ENCODE measurements around the gene TEX30. TPM values are rescaled to one million over a fixed set of nuclear protein-coding genes. Genes with fewer than 3 reads are reported as not detected.

The TEX30 gene
- polyA plus RNA-seq, 2 of the 4 experiments (the other 2 are of a cell fraction): 12.9 to 21.3 TPM

GRCh38 chr13:102751886-102752285 is 21.7 kb downstream of the TEX30 start:
- DNase-seq (ENCODE audit: low read depth in 1 of 2, low spot score in 1 of 2) (no peak), ATAC-seq (no peak), FAIRE-seq (no peak)
- H3K4me1 ChIP-seq: no peaks in the 10 kb centered on the region
- no peaks in the 10 kb centered on the region for H3K9me3 ChIP-seq
- WGBS (ENCODE audit: missing lambda C conversion rate): 31% methylated on average over 3 of the region's 3 CpGs
- H3K4me2 ChIP-seq: no peak overlapping the region
- H3K4me3 ChIP-seq: no peak overlapping the region
- H3K27ac ChIP-seq: no peak overlapping the region
- CTCF ChIA-PET: interaction anchor here (0.8 kb wide), 1 partner anchor 93 kb away, joined by 3 read pairs; no protein-coding TSS in a partner anchor
- no peak for TF ChIP-seq EP300 (IDR thresholded peaks at IDR 0.05)
- TF ChIP-seq, protein P1, sequence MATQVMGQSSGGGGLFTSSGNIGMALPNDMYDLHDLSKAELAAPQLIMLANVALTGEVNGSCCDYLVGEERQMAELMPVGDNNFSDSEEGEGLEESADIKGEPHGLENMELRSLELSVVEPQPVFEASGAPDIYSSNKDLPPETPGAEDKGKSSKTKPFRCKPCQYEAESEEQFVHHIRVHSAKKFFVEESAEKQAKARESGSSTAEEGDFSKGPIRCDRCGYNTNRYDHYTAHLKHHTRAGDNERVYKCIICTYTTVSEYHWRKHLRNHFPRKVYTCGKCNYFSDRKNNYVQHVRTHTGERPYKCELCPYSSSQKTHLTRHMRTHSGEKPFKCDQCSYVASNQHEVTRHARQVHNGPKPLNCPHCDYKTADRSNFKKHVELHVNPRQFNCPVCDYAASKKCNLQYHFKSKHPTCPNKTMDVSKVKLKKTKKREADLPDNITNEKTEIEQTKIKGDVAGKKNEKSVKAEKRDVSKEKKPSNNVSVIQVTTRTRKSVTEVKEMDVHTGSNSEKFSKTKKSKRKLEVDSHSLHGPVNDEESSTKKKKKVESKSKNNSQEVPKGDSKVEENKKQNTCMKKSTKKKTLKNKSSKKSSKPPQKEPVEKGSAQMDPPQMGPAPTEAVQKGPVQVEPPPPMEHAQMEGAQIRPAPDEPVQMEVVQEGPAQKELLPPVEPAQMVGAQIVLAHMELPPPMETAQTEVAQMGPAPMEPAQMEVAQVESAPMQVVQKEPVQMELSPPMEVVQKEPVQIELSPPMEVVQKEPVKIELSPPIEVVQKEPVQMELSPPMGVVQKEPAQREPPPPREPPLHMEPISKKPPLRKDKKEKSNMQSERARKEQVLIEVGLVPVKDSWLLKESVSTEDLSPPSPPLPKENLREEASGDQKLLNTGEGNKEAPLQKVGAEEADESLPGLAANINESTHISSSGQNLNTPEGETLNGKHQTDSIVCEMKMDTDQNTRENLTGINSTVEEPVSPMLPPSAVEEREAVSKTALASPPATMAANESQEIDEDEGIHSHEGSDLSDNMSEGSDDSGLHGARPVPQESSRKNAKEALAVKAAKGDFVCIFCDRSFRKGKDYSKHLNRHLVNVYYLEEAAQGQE (IDR thresholded peaks at IDR 0.05): no peak
- no peak for TF ChIP-seq HDAC2 (IDR thresholded peaks at IDR 0.05)
- no peak for TF ChIP-seq CHD4 (IDR thresholded peaks at IDR 0.05; ENCODE audit: borderline replicate concordance)
- no peak for TF ChIP-seq MYC (IDR thresholded peaks at IDR 0.05; ENCODE audit: borderline replicate concordance, low read length)
- TF ChIP-seq RAD21 (conservative IDR thresholded peaks at IDR 0.05 in 1 of 2, IDR thresholded peaks at IDR 0.05 in 1 of 2): no peak
- TF ChIP-seq TFCP2L1 (CRISPR knock-in tag; IDR thresholded peaks at IDR 0.05): no peak
- no peak for TF ChIP-seq GATA3 (IDR thresholded peaks at IDR 0.05; ENCODE audit: borderline replicate concordance)
- no peak for TF ChIP-seq RCOR1 (IDR thresholded peaks at IDR 0.05; ENCODE audit: low read depth, low read length)
- TF ChIP-seq HES2 (IDR thresholded peaks at IDR 0.05): no peak
- TF ChIP-seq NR3C1 (IDR thresholded peaks at IDR 0.05): no peak
- TF ChIP-seq RARB (CRISPR knock-in tag; IDR thresholded peaks at IDR 0.05): no peak
- no peak for TF ChIP-seq POLR2AphosphoS2 (conservative IDR thresholded peaks at IDR 0.05; ENCODE audit: low read length)
- TF ChIP-seq NPAS2 (CRISPR knock-in tag; IDR thresholded peaks at IDR 0.05; ENCODE audit: borderline replicate concordance): no peak
- TF ChIP-seq, protein P2, sequence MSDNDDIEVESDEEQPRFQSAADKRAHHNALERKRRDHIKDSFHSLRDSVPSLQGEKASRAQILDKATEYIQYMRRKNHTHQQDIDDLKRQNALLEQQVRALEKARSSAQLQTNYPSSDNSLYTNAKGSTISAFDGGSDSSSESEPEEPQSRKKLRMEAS (IDR thresholded peaks at IDR 0.05): no peak
- TF ChIP-seq ZNF302 (CRISPR knock-in tag; IDR thresholded peaks at IDR 0.05): no peak
- TF ChIP-seq ESRRA (IDR thresholded peaks at IDR 0.05; ENCODE audit: borderline replicate concordance, low read length): no peak
- POLR2A ChIA-PET: no interaction called here

- ChIA-PET POLR2A (no interaction called here), CTCF (no interaction called here)
- no peak for FAIRE-seq
- no peak for DNase-seq (ENCODE audit: low read depth in 1 of 2, low spot score in 1 of 2)
- H3K27ac ChIP-seq: no peak overlapping the region
- no peaks in the 10 kb centered on the region for H3K4me1 ChIP-seq
- TF ChIP-seq HDAC2 (IDR thresholded peaks at IDR 0.05) (no peak), NPAS2 (CRISPR knock-in tag; IDR thresholded peaks at IDR 0.05; ENCODE audit: borderline replicate concordance) (no peak), FOSL2 (IDR thresholded peaks at IDR 0.05) (no peak), FOSL2 (CRISPR knock-in tag; IDR thresholded peaks at IDR 0.05) (no peak), TFCP2L1 (CRISPR knock-in tag; IDR thresholded peaks at IDR 0.05) (no peak), POLR2A (IDR thresholded peaks at IDR 0.05; ENCODE audit: low read length) (no peak), POLR2AphosphoS2 (conservative IDR thresholded peaks at IDR 0.05; ENCODE audit: low read length) (no peak), NFE2L2 (conservative IDR thresholded peaks at IDR 0.05; ENCODE audit: low read length) (no peak), ZSCAN20 (CRISPR knock-in tag; IDR thresholded peaks at IDR 0.05) (no peak), HOXB13 (CRISPR knock-in tag; IDR thresholded peaks at IDR 0.05; ENCODE audit: low read depth) (no peak), CHD4 (IDR thresholded peaks at IDR 0.05; ENCODE audit: borderline replicate concordance) (no peak), E2F6 (IDR thresholded peaks at IDR 0.05; ENCODE audit: borderline replicate concordance, low read depth) (no peak), NR3C1 (IDR thresholded peaks at IDR 0.05) (no peak), EHF (CRISPR knock-in tag; IDR thresholded peaks at IDR 0.05) (no peak), ESRRA (IDR thresholded peaks at IDR 0.05; ENCODE audit: borderline replicate concordance, low read length) (no peak), HOXB5 (CRISPR knock-in tag; IDR thresholded peaks at IDR 0.05) (no peak), RCOR1 (IDR thresholded peaks at IDR 0.05; ENCODE audit: low read depth, low read length) (no peak)
- TF ChIP-seq, protein P2 (IDR thresholded peaks at IDR 0.05): no peak
- H3K4me2 ChIP-seq: no peak overlapping the region
- ATAC-seq: no peak
- no peak overlapping the region for H3K4me3 ChIP-seq
- H3K9me3 ChIP-seq: peaks cover 11% of the 10 kb centered on the region; the same call in 2 of the 3 replicates
Measured at GRCh38 chr13:102742506-102742905, 31.1 kb downstream of the TEX30 start.

Measured in A549 (cell line).